HCT116 (cell line): ENCODE results near the gene GOLM1. TPM values are rescaled to one million over a fixed set of nuclear protein-coding genes. Genes with fewer than 3 reads are reported as not detected.

Source experiments
- ATAC-seq: fragments of 200-7000 bp; cut with Tn5 transposase; 2 replicates; pipeline ENCODE4 v1.9.1; 2020; ENCODE audit warnings: mild to moderate bottlenecking, moderate library complexity
- BruUV-seq: library from RNA; stranded (reverse); fragments of 400-500 nt; replicated peaks from 2 replicates; lab custom pipeline; 2021; lab: Mats Ljungman, UMichigan
- CTCF ChIA-PET: fragments of 300-600 bp; sonication (Branson Sonifier 250); formaldehyde crosslinking; loops from one replicate; lab custom pipeline; 2021; ENCODE audit warnings: antibody characterized with exemption; lab: Charles Lee
- POLR2A ChIA-PET: fragments of 300-600, 350-600 bp; sonication (Branson Sonifier 250); formaldehyde crosslinking; loops from one replicate; lab custom pipeline; 2021; ENCODE audit warnings: antibody characterized with exemption; lab: Charles Lee
- RAD21 ChIA-PET, 2 experiments: fragments of 300-600 bp; sonication (Branson Sonifier 250); formaldehyde crosslinking; loops; one replicate each; lab custom pipeline; 2023; ENCODE audit warnings: low total read pairs in 2 of 2; ENCODE audit not compliant: uncharacterized antibody in 2 of 2, unreplicated experiment in 2 of 2, low non-redundant PET in 1 of 2; lab: Charles Lee
- DNase-seq: peaks from one replicate; pipeline ENCODE4 v3.0.0-alpha.2; 2010; ENCODE audit warnings: low read depth, low spot score
- H2AFZ ChIP-seq: fragments of 200-600 bp; shearing (Covaris generic), sonication (generic); 2 replicates; pipeline ENCODE4 v1.6.1; 2017; ENCODE audit warnings: low read depth, mixed run types, mixed read lengths, antibody characterized with exemption, low read length; ENCODE audit not compliant: poor library complexity, severe bottlenecking
- H3K27ac ChIP-seq: 2 replicates; pipeline ENCODE4 v1.5.1; 2012; ENCODE audit warnings: low read depth, low read length
- H3K27me3 ChIP-seq: fragments of 200-600 bp; sonication (generic); 2 replicates; pipeline ENCODE4 v1.6.1; 2016; ENCODE audit warnings: mixed run types, low read length, mixed read lengths; ENCODE audit not compliant: insufficient read depth
- H3K36me3 ChIP-seq, 2 experiments: fragments of 200-500 bp in 1 of 2; fragments of 200-600 bp in 1 of 2; sonication (Bioruptor generic) in 1 of 2; sonication (generic) in 1 of 2; 2 replicates each; pipeline versions ENCODE4 v1.5.1 to v1.6.1; 2014 to 2016; ENCODE audit warnings: low read length in 2 of 2, inconsistent platforms in 1 of 2, mixed read lengths in 1 of 2, mixed run types in 1 of 2; ENCODE audit not compliant: insufficient read depth in 2 of 2, control insufficient read depth in 1 of 2
- H3K4me1 ChIP-seq, 2 experiments: fragments of 200-600 bp in 1 of 2; sonication (generic) in 1 of 2; 2 replicates each; pipeline versions ENCODE4 v1.5.1 to v1.6.1; 2012 to 2017; ENCODE audit warnings: low read length in 2 of 2, inconsistent platforms in 1 of 2, mild to moderate bottlenecking in 1 of 2, mixed read lengths in 1 of 2, mixed run types in 1 of 2, moderate library complexity in 1 of 2; ENCODE audit not compliant: insufficient read depth in 2 of 2, control insufficient read depth in 1 of 2
- H3K4me2 ChIP-seq: fragments of 200-600 bp; sonication (generic); 2 replicates; pipeline ENCODE4 v1.6.1; 2017; ENCODE audit warnings: mixed run types, low read length, mixed read lengths
- H3K4me3 ChIP-seq, 2 experiments: fragments of 200-600 bp in 1 of 2; sonication (generic) in 1 of 2; replicated peaks in 1 of 2; 2 replicates each; pipeline ENCODE4 v1.5.1; 2011 to 2016; ENCODE audit warnings: low read length in 2 of 2, control low read depth in 1 of 2, low read depth in 1 of 2, mild to moderate bottlenecking in 1 of 2, mixed read lengths in 1 of 2, mixed run types in 1 of 2
- H3K79me2 ChIP-seq: fragments of 200-600 bp; sonication (generic); 2 replicates; pipeline ENCODE4 v1.6.1; 2017; ENCODE audit warnings: mild to moderate bottlenecking, mixed run types, low read length, moderate library complexity, mixed read lengths; ENCODE audit not compliant: insufficient read depth
- H3K9ac ChIP-seq: fragments of 200-600 bp; sonication (generic); 2 replicates; pipeline ENCODE4 v1.6.1; 2016; ENCODE audit warnings: low read length, mixed read lengths
- H3K9me2 ChIP-seq: fragments of 200-600 bp; sonication (generic), shearing (Covaris generic); 2 replicates; pipeline ENCODE4 v1.6.1; 2017; ENCODE audit warnings: mixed run types, mild to moderate bottlenecking, moderate library complexity; ENCODE audit not compliant: insufficient read depth
- H3K9me3 ChIP-seq, 2 experiments: fragments of 200-500 bp in 1 of 2; fragments of 200-600 bp in 1 of 2; sonication (Bioruptor generic) in 1 of 2; sonication (generic) in 1 of 2; 2 replicates each; pipeline ENCODE4 v1.6.1; 2014 to 2017; ENCODE audit warnings: low read length in 2 of 2, mixed read lengths in 2 of 2, inconsistent platforms in 1 of 2, low read depth in 1 of 2, mild to moderate bottlenecking in 1 of 2, mixed run types in 1 of 2, moderate library complexity in 1 of 2; ENCODE audit not compliant: control insufficient read depth in 1 of 2, insufficient read depth in 1 of 2
- H4K20me1 ChIP-seq: fragments of 200-600 bp; sonication (generic), shearing (Covaris generic); 2 replicates; pipeline ENCODE4 v1.6.1; 2017; ENCODE audit warnings: mixed run types, mild to moderate bottlenecking, moderate library complexity; ENCODE audit not compliant: insufficient read depth
- ATF3 ChIP-seq: IDR thresholded peaks from 2 replicates; pipeline ENCODE4 v1.6.1; 2012
- CTCF ChIP-seq, 3 experiments: fragments of 200-600 bp in 1 of 3; sonication (generic) in 1 of 3; IDR thresholded peaks in 2 of 3; conservative IDR thresholded peaks in 1 of 3; 2 replicates each; pipeline ENCODE4 v1.5.1; 2012 to 2017; ENCODE audit warnings: low read depth in 2 of 3, low read length in 2 of 3, antibody characterized with exemption in 1 of 3, borderline replicate concordance in 1 of 3, control low read depth in 1 of 3, mild to moderate bottlenecking in 1 of 3, mixed read lengths in 1 of 3, mixed run types in 1 of 3, moderate library complexity in 1 of 3; ENCODE audit not compliant: insufficient read depth in 1 of 3
- EZH2phosphoT487 ChIP-seq: fragments of 200-600 bp; IDR thresholded peaks from 2 replicates; pipeline ENCODE4 v1.6.1; 2018; ENCODE audit warnings: antibody characterized with exemption, borderline replicate concordance
- POLR2A ChIP-seq: IDR thresholded peaks from 2 replicates; pipeline ENCODE4 v1.7.0; 2011; ENCODE audit warnings: borderline replicate concordance; ENCODE audit not compliant: insufficient read depth, insufficient read length; ENCODE audit errors: extremely low read depth
- TCF7L2 ChIP-seq: IDR thresholded peaks from 2 replicates; pipeline ENCODE4 v1.7.0; 2011; ENCODE audit warnings: borderline replicate concordance, inconsistent platforms; ENCODE audit not compliant: insufficient read depth, insufficient read length; ENCODE audit errors: extremely low read depth
- YY1 ChIP-seq: IDR thresholded peaks from 2 replicates; pipeline ENCODE4 v1.6.1; 2011; ENCODE audit warnings: low read length, low read depth, moderate library complexity, mild to moderate bottlenecking; ENCODE audit not compliant: insufficient replicate concordance; ENCODE audit errors: extremely low read depth
- ZFX ChIP-seq: fragments of 450-650 bp; IDR thresholded peaks from 2 replicates; pipeline ENCODE4 v1.6.1; 2017
- intact Hi-C: fragments of 100-400 bp; cut with micrococcal nuclease; formaldehyde crosslinking; loops from 2 replicates; pipeline ENCODE4 v1.10.0; 2022
- total RNA-seq: library from RNA; stranded (reverse); gene quantifications from one replicate; pipeline ENCODE4 v1.2.1, GENCODE V29; 2021; ENCODE audit not compliant: unreplicated experiment

Gene GOLM1
- total RNA-seq, 1 experiment from 2014 or later: 69.8 TPM

- TF ChIP-seq POLR2A: no peak
- no peak for TF ChIP-seq CTCF (IDR thresholded peaks at IDR 0.05 in 2 of 3, conservative IDR thresholded peaks at IDR 0.05 in 1 of 3; ENCODE audit: borderline replicate concordance in 1 of 3, insufficient read depth in 1 of 3, low read depth in 2 of 3, low read length in 2 of 3)
- TF ChIP-seq EZH2phosphoT487: no peak
- no peak for TF ChIP-seq ZFX
- no peak for TF ChIP-seq YY1
- TF ChIP-seq ATF3: no peak
- TF ChIP-seq TCF7L2: no peak
- ChIA-PET CTCF (no interaction called here), POLR2A (interaction anchor here (1.1 kb wide), 1 partner anchor 14 kb away, joined by 3 read pairs; no protein-coding TSS in a partner anchor), RAD21 (no interaction called here)
- H4K20me1 ChIP-seq: no peaks in the 10 kb centered on the region
- H3K79me2 ChIP-seq: peaks cover 64% of the 10 kb centered on the region
- H3K27me3 ChIP-seq: no peaks in the 10 kb centered on the region
- intact Hi-C loops: no loop called here
- BruUV-seq: TSS peak; percentile 51
- H3K4me1 ChIP-seq: peaks cover 22 to 56% of the 10 kb centered on the region in 2 experiments
- no peak overlapping the region for H2AFZ ChIP-seq
- peak overlapping the region; percentile 92 for H3K4me2 ChIP-seq
- H3K9ac ChIP-seq: peak overlapping the region; percentile 85
- H3K27ac ChIP-seq: no peak overlapping the region
- DNase-seq (no peak), ATAC-seq (no peak)
- no peaks in the 10 kb centered on the region for H3K9me2 ChIP-seq
- H3K36me3 ChIP-seq: no peaks in the 10 kb centered on the region
- H3K9me3 ChIP-seq: no peaks in the 10 kb centered on the region
- H3K4me3 ChIP-seq: peak overlapping the region; percentile 75 to 91
Measured at GRCh38 chr9:86097510-86098224, 1.7 kb downstream of the GOLM1 start.
